Limb (tissue), 2 donors: ENCODE measurements around the gene WDPCP.
"Not testable (repeated sequence)": the region's sequence is repeated elsewhere in the genome, so short reads cannot be mapped to it uniquely, and the experiment has no call there.

Source experiments
- DNase-seq, 2 donors: peaks; one replicate each; pipeline ENCODE4 v3.0.0-alpha.2; 2016; ENCODE audit errors: extremely low spot score in 2 of 2

WDPCP gene

GRCh38 chr2:63268946-63269345 lies 319.3 kb downstream of the WDPCP start:
- no peak for DNase-seq

GRCh38 chr2:63261137-63261621 lies 327.1 kb downstream of the WDPCP start:
- DNase-seq = no peak

- DNase-seq = no peak
Measured at GRCh38 chr2:63257473-63257872, 330.8 kb downstream of the WDPCP start.

- no peak for DNase-seq
Measured at GRCh38 chr2:63249161-63249560, 339.1 kb downstream of the WDPCP start.

GRCh38 chr2:63242747-63243146 lies 345.5 kb downstream of the WDPCP start:
- no peak for DNase-seq

GRCh38 chr2:63225964-63226686 lies 362.2 kb downstream of the WDPCP start:
- DNase-seq = no peak

- no peak for DNase-seq
Measured at GRCh38 chr2:63218800-63219526, 369.3 kb downstream of the WDPCP start.

GRCh38 chr2:63195310-63195709 lies 393.0 kb downstream of the WDPCP start:
- DNase-seq = no peak

- no peak for DNase-seq
Measured at GRCh38 chr2:63194175-63194574, 394.1 kb downstream of the WDPCP start.

GRCh38 chr2:63192889-63193774 lies 395.1 kb downstream of the WDPCP start:
- DNase-seq = no peak

- DNase-seq = no peak
Measured at GRCh38 chr2:63192169-63192888, 395.9 kb downstream of the WDPCP start.

- DNase-seq = no peak
Measured at GRCh38 chr2:63189026-63189425, 399.3 kb downstream of the WDPCP start.

GRCh38 chr2:63186331-63186730 lies 401.9 kb downstream of the WDPCP start:
- DNase-seq = no peak

- no peak for DNase-seq
Measured at GRCh38 chr2:63163161-63163820, 425.0 kb downstream of the WDPCP start.

- DNase-seq = no peak
Measured at GRCh38 chr2:63159262-63159661, 429.0 kb downstream of the WDPCP start.

GRCh38 chr2:63136683-63137082 lies 451.6 kb downstream of the WDPCP start:
- DNase-seq = not testable (repeated sequence)

- no peak for DNase-seq
Measured at GRCh38 chr2:63132020-63132419, 456.3 kb downstream of the WDPCP start.

GRCh38 chr2:63131196-63131595 lies 457.1 kb downstream of the WDPCP start:
- DNase-seq = no peak

- DNase-seq = no peak
Measured at GRCh38 chr2:63127594-63127993, 460.7 kb downstream of the WDPCP start.

GRCh38 chr2:63124850-63125249 lies 463.4 kb downstream of the WDPCP start:
- no peak for DNase-seq

- DNase-seq = no peak
Measured at GRCh38 chr2:63124218-63124617, 464.1 kb downstream of the WDPCP start.
